DOHH2 (cell line): Measurements from ENCODE around the gene CHRM4.

Experiments
- H3F3A ChIP-seq: fragments of 200-600 bp; sonication (generic), shearing (Covaris generic); 2 replicates; pipeline ENCODE4 v1.6.0; 2016; ENCODE audit warnings: antibody characterized with exemption, mild to moderate bottlenecking; ENCODE audit not compliant: control insufficient read depth, insufficient read depth
- H3K27ac ChIP-seq: fragments of 200-600 bp; sonication (generic); 2 replicates; pipeline ENCODE4 v1.5.1; 2014; ENCODE audit warnings: low read depth, mild to moderate bottlenecking, low read length, moderate library complexity
- H3K27me3 ChIP-seq: fragments of 200-600 bp; sonication (generic); 2 replicates; pipeline ENCODE4 v1.6.1; 2014; ENCODE audit warnings: mild to moderate bottlenecking, low read length, mixed read lengths; ENCODE audit not compliant: control insufficient read depth
- H3K36me3 ChIP-seq: fragments of 200-600 bp; sonication (generic); 2 replicates; pipeline ENCODE4 v1.6.1; 2014; ENCODE audit warnings: mild to moderate bottlenecking, low read length, moderate library complexity, mixed read lengths; ENCODE audit not compliant: control insufficient read depth
- H3K4me1 ChIP-seq: fragments of 200-600 bp; sonication (generic); 2 replicates; pipeline ENCODE4 v1.6.1; 2014; ENCODE audit warnings: mild to moderate bottlenecking, low read length, mixed read lengths; ENCODE audit not compliant: control insufficient read depth
- H3K4me2 ChIP-seq: fragments of 200-600 bp; sonication (generic); 2 replicates; pipeline ENCODE4 v1.6.0; 2014; ENCODE audit warnings: mild to moderate bottlenecking, low read length, moderate library complexity
- H3K4me3 ChIP-seq: fragments of 200-600 bp; sonication (generic); 2 replicates; pipeline ENCODE4 v1.5.1; 2014; ENCODE audit warnings: mild to moderate bottlenecking, low read length, mixed read lengths
- H3K79me2 ChIP-seq: fragments of 200-600 bp; sonication (generic); 2 replicates; pipeline ENCODE4 v1.6.1; 2014; ENCODE audit warnings: mild to moderate bottlenecking, low read length, mixed read lengths; ENCODE audit not compliant: control insufficient read depth
- H3K9me2 ChIP-seq: fragments of 200-600 bp; sonication (generic); replicated peaks from 2 replicates; pipeline ENCODE4 v1.6.1; 2014; ENCODE audit warnings: mild to moderate bottlenecking, low read length, mixed read lengths; ENCODE audit not compliant: control insufficient read depth
- H3K9me3 ChIP-seq: fragments of 200-600 bp; sonication (generic); 2 replicates; pipeline ENCODE4 v1.6.1; 2014; ENCODE audit warnings: antibody characterized with exemption, low read length, mixed read lengths; ENCODE audit not compliant: control insufficient read depth, insufficient read depth
- H4K20me1 ChIP-seq: fragments of 200-600 bp; sonication (generic); 2 replicates; pipeline ENCODE4 v1.6.0; 2014; ENCODE audit warnings: low read depth, mild to moderate bottlenecking, antibody characterized with exemption, low read length, moderate library complexity; ENCODE audit not compliant: control insufficient read depth, insufficient read depth
- CTCF ChIP-seq: fragments of 200-600 bp; sonication (generic); IDR thresholded peaks from one replicate; pipeline ENCODE4 v1.5.1; 2014; ENCODE audit warnings: antibody characterized with exemption, mild to moderate bottlenecking, low read depth, low read length; ENCODE audit not compliant: poor library complexity, severe bottlenecking
- EZH2phosphoT487 ChIP-seq: fragments of 200-600 bp; sonication (generic); IDR thresholded peaks from 2 replicates; pipeline ENCODE4 v1.6.1; 2017; ENCODE audit warnings: borderline replicate concordance, mild to moderate bottlenecking, antibody characterized with exemption, low read length, moderate library complexity, mixed read lengths

CHRM4 gene

GRCh38 chr11:46334211-46334610 is 57.4 kb downstream of the CHRM4 start:
- peaks cover 73% of the 10 kb centered on the region for H3K27me3 ChIP-seq
- no peak for TF ChIP-seq CTCF
- no peak for TF ChIP-seq EZH2phosphoT487
- no peaks in the 10 kb centered on the region for H3F3A ChIP-seq

More at GRCh38 chr11:46334211-46334610, 57.4 kb downstream of the CHRM4 start:
- no peaks in the 10 kb centered on the region for H3K79me2 ChIP-seq
- H3K4me3 ChIP-seq, result no peak overlapping the region
- H3K9me2 ChIP-seq, result no peaks in the 10 kb centered on the region
- H3K4me2 ChIP-seq, result no peak overlapping the region
- no peaks in the 10 kb centered on the region for H3K36me3 ChIP-seq
- no peaks in the 10 kb centered on the region; the same call in 1 of the 2 replicates for H4K20me1 ChIP-seq
- H3K4me1 ChIP-seq, result peaks cover 13% of the 10 kb centered on the region
- no peak overlapping the region for H3K27ac ChIP-seq
- no peaks in the 10 kb centered on the region for H3K9me3 ChIP-seq
